B cell (primary cell): ENCODE data around the gene MRPL33. TPM values are rescaled to one million over a fixed set of nuclear protein-coding genes. Genes with fewer than 3 reads are reported as not detected.

Experiments
- ATAC-seq: fragments of 200-7000 bp; cut with Tn5 transposase; one replicate; pipeline ENCODE4 v1.10.0; 2021; ENCODE audit warnings: low read depth, mild to moderate bottlenecking, moderate number of reproducible peaks, moderate library complexity
- CTCF ChIA-PET: fragments of 350-600 bp; sonication (Branson Sonifier 250); formaldehyde crosslinking; loops from one replicate; lab custom pipeline; 2021; ENCODE audit warnings: antibody characterized with exemption, inconsistent platforms; lab: Charles Lee
- POLR2A ChIA-PET: fragments of 350-600 bp; sonication (Branson Sonifier 250); formaldehyde crosslinking; loops from one replicate; lab custom pipeline; 2021; ENCODE audit warnings: antibody characterized with exemption; lab: Charles Lee
- DNase-seq: peaks from one replicate; pipeline ENCODE4 v3.0.0; 2013
- H2AFZ ChIP-seq: 2 replicates; pipeline ENCODE4 v1.6.1; 2012; ENCODE audit warnings: mild to moderate bottlenecking, low read depth, low read length; ENCODE audit not compliant: insufficient read depth, poor library complexity, severe bottlenecking
- H3K27ac ChIP-seq, 2 donors: 1 replicate in 1 of 2; 2 replicates in 1 of 2; pipeline ENCODE4 v1.5.1; 2012 to 2013; ENCODE audit warnings: low read length in 2 of 2, mild to moderate bottlenecking in 2 of 2, moderate library complexity in 1 of 2
- H3K27me3 ChIP-seq, 4 experiments: fragments of 200-600 bp in 1 of 4; sonication (generic) in 1 of 4; replicated peaks in 1 of 4; 1 replicate in 2 of 4; 2 replicates in 2 of 4; pipeline versions ENCODE4 v1.6.1 to v1.7.0; 2013 to 2016; ENCODE audit warnings: low read length in 3 of 4, mild to moderate bottlenecking in 2 of 4, mixed read lengths in 1 of 4, moderate library complexity in 1 of 4; ENCODE audit not compliant: insufficient read depth in 4 of 4, control insufficient read depth in 3 of 4; ENCODE audit errors: control extremely low read depth in 1 of 4
- H3K36me3 ChIP-seq, 2 experiments: replicated peaks in 1 of 2; 1 replicate in 1 of 2; 2 replicates in 1 of 2; pipeline versions ENCODE4 v1.6.1 to v1.7.1; 2013; ENCODE audit warnings: low read length in 1 of 2; ENCODE audit not compliant: insufficient read depth in 2 of 2, control insufficient read depth in 1 of 2; ENCODE audit errors: control extremely low read depth in 1 of 2, extremely low read depth in 1 of 2
- H3K4me1 ChIP-seq, 2 donors: fragments of 200-600 bp in 1 of 2; sonication (generic) in 1 of 2; 1 replicate in 1 of 2; 2 replicates in 1 of 2; pipeline versions ENCODE4 v1.5.1 to v1.6.1; 2013 to 2017; ENCODE audit warnings: low read length in 2 of 2; ENCODE audit not compliant: control insufficient read depth in 2 of 2, insufficient read depth in 2 of 2
- H3K4me2 ChIP-seq: replicated peaks from 2 replicates; pipeline ENCODE3; 2012; ENCODE audit warnings: mild to moderate bottlenecking, low read depth, low read length; ENCODE audit not compliant: poor library complexity, severe bottlenecking
- H3K4me3 ChIP-seq, 5 experiments: fragments of 200-600 bp in 1 of 5; sonication (generic) in 1 of 5; 1 replicate in 3 of 5; 2 replicates in 2 of 5; pipeline versions ENCODE4 v1.5.1 to v1.7.0; 2011 to 2016; ENCODE audit warnings: low read length in 4 of 5, mild to moderate bottlenecking in 4 of 5, low read depth in 2 of 5, control low read depth in 1 of 5, moderate library complexity in 1 of 5; ENCODE audit not compliant: insufficient read depth in 1 of 5; ENCODE audit errors: control extremely low read depth in 1 of 5, extremely low read depth in 1 of 5
- H3K79me2 ChIP-seq: fragments of 200-600 bp; sonication (generic); one replicate; pipeline ENCODE4 v1.6.0; 2016; ENCODE audit warnings: low read length; ENCODE audit not compliant: control insufficient read depth, insufficient read depth
- H3K9ac ChIP-seq: fragments of 200-600 bp; sonication (generic); 2 replicates; pipeline ENCODE4 v1.6.1; 2017; ENCODE audit warnings: mild to moderate bottlenecking, low read length, moderate library complexity
- H3K9me3 ChIP-seq, 3 donors: one replicate each; pipeline versions ENCODE4 v1.6.1 to v1.7.1; 2013; ENCODE audit warnings: low read length in 2 of 3; ENCODE audit not compliant: control insufficient read depth in 2 of 3, insufficient read depth in 1 of 3; ENCODE audit errors: control extremely low read depth in 1 of 3
- H4K20me1 ChIP-seq: 2 replicates; pipeline ENCODE4 v1.6.0; 2012; ENCODE audit warnings: mild to moderate bottlenecking, low read length; ENCODE audit not compliant: insufficient read depth, control insufficient read depth, poor library complexity, severe bottlenecking
- H3K27ac Mint-ChIP-seq: one replicate; pipeline ENCODE4 v1.8.0; 2021; ENCODE audit warnings: mixed read lengths
- H3K27me3 Mint-ChIP-seq: one replicate; pipeline ENCODE4 v1.8.0; 2021; ENCODE audit warnings: mixed read lengths
- H3K4me1 Mint-ChIP-seq: one replicate; pipeline ENCODE4 v1.8.0; 2021; ENCODE audit warnings: mixed read lengths
- H3K4me3 Mint-ChIP-seq: one replicate; pipeline ENCODE4 v1.8.0; 2021; ENCODE audit warnings: mixed read lengths
- H3K9me3 Mint-ChIP-seq: one replicate; pipeline ENCODE4 v1.8.0; 2022; ENCODE audit warnings: mixed read lengths; ENCODE audit not compliant: insufficient read depth
- CTCF ChIP-seq: fragments of 200-600 bp; IDR thresholded peaks from one replicate; pipeline ENCODE4 v1.8.0; 2022; ENCODE audit warnings: antibody characterized with exemption, mild to moderate bottlenecking
- EZH2 ChIP-seq: IDR thresholded peaks from 2 replicates; pipeline ENCODE4 v1.6.1; 2012; ENCODE audit warnings: borderline replicate concordance, low read depth, mild to moderate bottlenecking, moderate library complexity, low read length; ENCODE audit not compliant: insufficient read depth, poor library complexity, severe bottlenecking
- WGBS: methylation state at CpG from one replicate; pipeline ENCODE4 v1.1.5; 2013; ENCODE audit warnings: missing lambda C conversion rate; ENCODE audit not compliant: insufficient coverage; 5-methylcytosine and 5-hydroxymethylcytosine counted together
- intact Hi-C: fragments of 100-400 bp; cut with micrococcal nuclease; formaldehyde crosslinking; loops from one replicate; pipeline ENCODE4 v1.10.0; 2022
- polyA plus RNA-seq: library from polyadenylated mRNA; depleted of rRNA; stranded (reverse); fragments of >200 nt; gene quantifications from 2 replicates; pipeline ENCODE4 v1.2.3, GENCODE V29; 2012
- total RNA-seq, 2 donors: library from RNA; stranded (reverse); fragments of 120-200 nt in 1 of 2; gene quantifications; 1 replicate in 1 of 2; 2 replicates in 1 of 2; pipeline versions ENCODE4 v1.2.3 to v1.2.4, GENCODE V29; 2013 to 2022

MRPL33 gene
- total and polyA plus RNA-seq, 2 donors (not counting 1 experiment from before 2014, with no cell fraction given), result 14.4 to 26.5 TPM

GRCh38 chr2:27751377-27751776, 20.1 kb upstream of the MRPL33 start:
- intact Hi-C loops, result no loop called here

More at GRCh38 chr2:27751377-27751776, 20.1 kb upstream of the MRPL33 start:
- ChIA-PET CTCF (no interaction called here), POLR2A (interaction anchor here (0.7 kb wide), 1 partner anchor 651 kb away, joined by 5 read pairs; no protein-coding TSS in a partner anchor)
- H4K20me1 ChIP-seq, result no peaks in the 10 kb centered on the region
- peaks cover 0 to 16% (median 2%) of the 10 kb centered on the region in 4 experiments for H3K27me3 ChIP-seq
- no peaks in the 10 kb centered on the region for H3K4me1 ChIP-seq
- H3K27ac Mint-ChIP-seq, result no peak overlapping the region
- H3K4me3 Mint-ChIP-seq, result no peak overlapping the region
- DNase-seq (no peak), ATAC-seq (no peak)
- peaks cover 8% of the 10 kb centered on the region for H3K9me3 Mint-ChIP-seq
- peaks cover 42% of the 10 kb centered on the region for H3K27me3 Mint-ChIP-seq
- H3K4me2 ChIP-seq, result no peak overlapping the region
- no peaks in the 10 kb centered on the region for H3K79me2 ChIP-seq
- no peaks in the 10 kb centered on the region for H3K4me1 Mint-ChIP-seq
- H3K36me3 ChIP-seq, result no peaks in the 10 kb centered on the region
- 83% methylated on average over 3 of the region's 6 CpGs for WGBS
- no peak overlapping the region for H3K4me3 ChIP-seq
- H3K27ac ChIP-seq, result no peak overlapping the region
- peaks cover 0 to 2% (median 1%) of the 10 kb centered on the region in 3 donors for H3K9me3 ChIP-seq
- no peak overlapping the region for H2AFZ ChIP-seq
- no peak overlapping the region for H3K9ac ChIP-seq
- no peak for TF ChIP-seq CTCF
- TF ChIP-seq EZH2, result no peak
